ENCODE measurements around the gene GULP1. TPM values are rescaled to one million over a fixed set of nuclear protein-coding genes. Genes with fewer than 3 reads are reported as not detected.

Gene GULP1
- total RNA-seq, 4 donors from 2014 or later, result 13.4 to 20.0 (median 17.3) TPM

DNA sequence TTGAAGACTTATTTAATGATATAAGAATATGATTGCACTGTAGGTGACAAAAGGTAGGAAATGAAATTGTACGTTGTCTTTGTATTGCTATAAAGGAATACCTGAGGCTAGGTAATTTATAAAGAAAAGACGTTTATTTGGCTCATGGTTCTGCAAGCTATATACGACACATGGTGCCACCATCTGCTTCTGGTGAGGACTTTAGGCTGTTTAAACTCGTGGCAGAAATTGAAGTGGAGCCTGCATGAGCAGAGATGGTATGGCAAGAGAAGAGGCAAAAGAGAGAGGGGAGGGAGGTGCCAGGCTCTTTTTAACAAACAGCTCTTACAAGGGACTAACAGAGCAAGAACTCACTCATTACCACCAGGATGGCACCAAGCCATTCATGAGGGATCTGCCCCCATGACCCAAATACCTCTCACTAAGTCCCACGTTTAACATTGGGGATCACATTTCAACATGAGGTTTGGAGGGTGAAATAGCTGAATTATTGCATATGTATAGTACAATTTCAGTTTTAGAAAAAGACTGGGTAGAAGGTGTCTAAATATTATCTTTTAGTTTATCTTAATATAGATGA, 86.8 kb downstream of the GULP1 start:
- intact Hi-C loops (cut with DNase I; ENCODE audit: low total_unique reads), result no loop called here
- no peak for TF ChIP-seq POLR2A (IDR thresholded peaks at IDR 0.05)
- TF ChIP-seq, protein P1, sequence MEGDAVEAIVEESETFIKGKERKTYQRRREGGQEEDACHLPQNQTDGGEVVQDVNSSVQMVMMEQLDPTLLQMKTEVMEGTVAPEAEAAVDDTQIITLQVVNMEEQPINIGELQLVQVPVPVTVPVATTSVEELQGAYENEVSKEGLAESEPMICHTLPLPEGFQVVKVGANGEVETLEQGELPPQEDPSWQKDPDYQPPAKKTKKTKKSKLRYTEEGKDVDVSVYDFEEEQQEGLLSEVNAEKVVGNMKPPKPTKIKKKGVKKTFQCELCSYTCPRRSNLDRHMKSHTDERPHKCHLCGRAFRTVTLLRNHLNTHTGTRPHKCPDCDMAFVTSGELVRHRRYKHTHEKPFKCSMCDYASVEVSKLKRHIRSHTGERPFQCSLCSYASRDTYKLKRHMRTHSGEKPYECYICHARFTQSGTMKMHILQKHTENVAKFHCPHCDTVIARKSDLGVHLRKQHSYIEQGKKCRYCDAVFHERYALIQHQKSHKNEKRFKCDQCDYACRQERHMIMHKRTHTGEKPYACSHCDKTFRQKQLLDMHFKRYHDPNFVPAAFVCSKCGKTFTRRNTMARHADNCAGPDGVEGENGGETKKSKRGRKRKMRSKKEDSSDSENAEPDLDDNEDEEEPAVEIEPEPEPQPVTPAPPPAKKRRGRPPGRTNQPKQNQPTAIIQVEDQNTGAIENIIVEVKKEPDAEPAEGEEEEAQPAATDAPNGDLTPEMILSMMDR (IDR thresholded peaks at IDR 0.05), result no peak
- WGBS, 2 donors, result 51 to 52% methylated on average over 5 of the region's 5 CpGs
- DNase-seq (ENCODE audit: low spot score in 2 of 2), result no peak
- no peak overlapping the region for H3K4me3 ChIP-seq (ENCODE audit: low read depth, poor library complexity, severe bottlenecking)

DNA sequence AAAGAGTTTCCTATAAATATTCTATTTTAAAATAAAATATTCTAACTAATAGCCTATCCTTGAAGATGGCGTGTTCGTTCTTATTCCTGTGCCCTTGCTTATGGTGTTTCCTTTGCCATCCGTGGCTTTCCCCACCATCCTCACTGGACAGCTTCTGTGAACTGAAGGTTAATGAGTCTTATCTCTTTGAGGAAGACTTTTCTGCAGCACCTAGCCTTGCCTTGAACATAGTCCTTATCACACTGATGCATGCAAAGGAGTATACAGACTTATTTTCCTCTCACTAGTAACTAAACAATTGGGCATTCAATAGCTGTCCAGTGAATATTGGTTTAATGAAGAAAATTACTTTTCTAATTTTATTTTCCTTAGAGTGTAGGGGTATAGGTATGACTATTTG, 88.1 kb downstream of the GULP1 start:
- no peak for TF ChIP-seq POLR2A (IDR thresholded peaks at IDR 0.05)
- TF ChIP-seq, protein P1 (IDR thresholded peaks at IDR 0.05), result no peak
- intact Hi-C loops (cut with DNase I; ENCODE audit: low total_unique reads), result no loop called here
- H3K4me3 ChIP-seq (ENCODE audit: low read depth, poor library complexity, severe bottlenecking), result no peak overlapping the region
- WGBS, 2 donors, result 91 to 93% methylated on average over 3 of the region's 3 CpGs
- DNase-seq (ENCODE audit: low spot score in 2 of 2), result no peak

DNA sequence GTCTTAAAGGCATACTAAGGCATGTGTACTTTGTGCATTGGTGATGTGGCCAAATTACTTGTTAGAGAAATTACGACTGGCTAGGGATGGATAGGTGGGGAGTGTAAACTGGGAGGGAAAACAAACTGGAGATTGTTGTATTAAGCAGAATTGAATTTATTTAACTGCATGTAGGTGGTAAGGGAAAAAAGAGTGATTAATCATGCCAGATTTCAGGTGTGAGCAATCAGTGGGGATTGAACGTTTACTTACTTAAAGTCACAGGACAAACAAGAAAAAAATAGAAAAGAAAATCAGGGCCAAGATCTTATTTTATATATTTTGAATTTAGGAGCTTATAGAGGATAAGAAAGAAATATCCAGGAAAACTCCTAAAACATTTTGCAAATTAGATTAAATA, 88.6 kb downstream of the GULP1 start:
- H3K4me3 ChIP-seq (ENCODE audit: low read depth, poor library complexity, severe bottlenecking), result no peak overlapping the region
- TF ChIP-seq, protein P1 (IDR thresholded peaks at IDR 0.05), result no peak
- intact Hi-C loops (cut with DNase I; ENCODE audit: low total_unique reads), result no loop called here
- no peak for DNase-seq (ENCODE audit: low spot score in 2 of 2)
- 66 to 71% methylated on average over 2 of the region's 2 CpGs for WGBS, 2 donors

DNA sequence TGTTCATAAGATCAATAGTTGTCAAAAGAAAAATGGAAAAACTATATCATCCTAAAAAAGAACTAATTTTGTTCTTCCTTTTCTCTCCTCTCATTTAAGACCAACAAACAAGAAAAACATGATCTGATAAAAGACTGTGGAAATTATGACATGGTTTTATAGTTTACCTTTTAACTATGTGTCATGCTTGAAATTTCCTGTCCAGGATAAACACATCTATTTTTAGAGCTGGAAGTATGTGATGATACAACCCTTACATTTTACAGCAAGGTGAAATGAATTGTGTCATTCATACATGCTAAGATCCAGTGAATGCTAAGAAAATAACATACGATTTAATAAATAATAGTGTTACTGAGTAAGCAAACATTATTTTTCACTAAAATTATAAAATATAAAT, 89.9 kb downstream of the GULP1 start:
- TF ChIP-seq, protein P1 (IDR thresholded peaks at IDR 0.05), result no peak
- TF ChIP-seq POLR2A (IDR thresholded peaks at IDR 0.05), result no peak
- H3K4me3 ChIP-seq (ENCODE audit: low read depth, poor library complexity, severe bottlenecking), result no peak overlapping the region
- intact Hi-C loops (cut with DNase I; ENCODE audit: low total_unique reads), result no loop called here
- WGBS, 2 donors, result 60 to 71% methylated on average over 1 of the region's 1 CpG
- no peak for DNase-seq (ENCODE audit: low spot score in 2 of 2)

DNA sequence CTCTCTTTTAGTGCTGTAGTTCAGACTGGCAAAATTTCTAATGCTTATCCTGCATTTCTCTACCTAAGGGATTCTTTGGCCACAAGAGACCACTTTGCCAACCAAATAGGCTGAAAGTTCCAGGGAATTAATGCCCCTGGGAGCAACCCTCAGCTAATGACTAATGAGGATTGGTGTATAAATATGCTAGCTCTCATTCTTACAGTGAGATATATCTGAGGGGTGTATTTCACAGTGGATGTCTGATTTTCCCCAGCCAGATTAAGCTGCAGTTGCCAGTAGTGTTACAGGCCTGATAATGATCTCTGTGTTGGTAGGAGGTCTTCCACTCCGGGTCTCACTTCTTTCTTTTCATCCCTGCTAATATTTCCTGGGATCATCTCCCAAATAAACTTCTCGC, 90.4 kb downstream of the GULP1 start:
- no peak for DNase-seq (ENCODE audit: low spot score in 2 of 2)
- no peak overlapping the region for H3K4me3 ChIP-seq (ENCODE audit: low read depth, poor library complexity, severe bottlenecking)
- intact Hi-C loops (cut with DNase I; ENCODE audit: low total_unique reads), result no loop called here
- 35 to 38% methylated on average over 2 of the region's 2 CpGs for WGBS, 2 donors
- TF ChIP-seq, protein P1 (IDR thresholded peaks at IDR 0.05), result no peak
- no peak for TF ChIP-seq POLR2A (IDR thresholded peaks at IDR 0.05)

DNA sequence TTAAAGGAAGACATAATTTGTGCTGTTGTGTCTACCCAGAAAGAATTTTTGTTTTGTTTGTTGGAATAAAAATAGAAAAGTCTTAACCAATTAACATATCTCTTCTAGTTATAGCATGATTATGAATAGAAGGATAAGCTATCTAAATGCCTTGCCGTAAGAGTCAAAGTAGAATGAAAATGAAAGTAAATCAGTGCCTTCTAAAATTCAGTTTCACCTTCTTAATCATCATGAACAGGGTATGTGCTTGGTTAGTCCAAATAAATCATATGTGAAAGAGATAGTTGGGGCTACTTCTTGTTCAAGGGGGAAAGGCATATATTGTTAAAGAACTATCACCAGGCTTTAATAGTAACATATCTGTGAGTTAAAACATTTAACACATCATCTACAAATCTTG, 91.5 kb downstream of the GULP1 start:
- 46 to 52% methylated on average over 1 of the region's 1 CpG for WGBS, 2 donors
- no peak overlapping the region for H3K4me3 ChIP-seq (ENCODE audit: low read depth, poor library complexity, severe bottlenecking)
- TF ChIP-seq, protein P1 (IDR thresholded peaks at IDR 0.05), result no peak
- no peak for TF ChIP-seq POLR2A (IDR thresholded peaks at IDR 0.05)
- intact Hi-C loops (cut with DNase I; ENCODE audit: low total_unique reads), result no loop called here
- DNase-seq (ENCODE audit: low spot score in 2 of 2), result no peak
